GM12874 (cell line): Measurements from ENCODE around the gene FAM78A.

Experiments
- CTCF ChIP-seq: IDR thresholded peaks from 2 replicates; pipeline ENCODE4 v1.5.1; 2011; ENCODE audit warnings: low read depth, mild to moderate bottlenecking, control low read depth, low read length, moderate library complexity; ENCODE audit not compliant: insufficient read depth

The FAM78A gene

GRCh38 chr9:131278702-131279111 lies 2.4 kb upstream of the FAM78A start:
- TF ChIP-seq CTCF: no peak

- no peak for TF ChIP-seq CTCF
These were observed 1.8 kb upstream of the FAM78A start for GRCh38 chr9:131277910-131278701.

GRCh38 chr9:131277287-131277909 lies 1.1 kb upstream of the FAM78A start:
- TF ChIP-seq CTCF: 0 out of 2 replicates have a peak, but pooled peaks have one; percentile 12

GRCh38 chr9:131276891-131277286 lies 579 bp upstream of the FAM78A start:
- no peak for TF ChIP-seq CTCF

GRCh38 chr9:131275332-131276093 lies 797 bp downstream of the FAM78A start:
- TF ChIP-seq CTCF: peak; percentile 66

- TF ChIP-seq CTCF: no peak
These were observed 1.5 kb downstream of the FAM78A start for GRCh38 chr9:131274674-131275331.
